GM21619 (cell line): ENCODE data around the gene TRDMT1.

ENCODE experiments used
- ATAC-seq: cut with Tn5 transposase; IDR thresholded peaks from one replicate; pipeline ENCODE4 v1.9.1; 2021; ENCODE audit not compliant: unreplicated experiment

TRDMT1 gene

GRCh38 chr10:17200912-17201793 lies at the start of gene TRDMT1:
TSS of gene TRDMT1 (minus strand) at chr10:17201672. CDS start at chr10:17201634, 38 bp downstream.
- ATAC-seq, result peak; percentile 89

- ATAC-seq, result no peak
Measured at GRCh38 chr10:17250736-17251135, 49.3 kb upstream of the TRDMT1 start.

GRCh38 chr10:17249820-17250219 lies 48.3 kb upstream of the TRDMT1 start:
- ATAC-seq, result no peak

GRCh38 chr10:17248964-17249363 lies 47.5 kb upstream of the TRDMT1 start:
- no peak for ATAC-seq

GRCh38 chr10:17247210-17247609 lies 45.7 kb upstream of the TRDMT1 start:
- ATAC-seq, result no peak

GRCh38 chr10:17244700-17245365 lies 43.4 kb upstream of the TRDMT1 start:
- ATAC-seq, result no peak

- ATAC-seq, result no peak
Measured at GRCh38 chr10:17241611-17242333, 40.3 kb upstream of the TRDMT1 start.

GRCh38 chr10:17240616-17241015 lies 39.1 kb upstream of the TRDMT1 start:
- no peak for ATAC-seq

GRCh38 chr10:17240096-17240495 lies 38.6 kb upstream of the TRDMT1 start:
- no peak for ATAC-seq

GRCh38 chr10:17239345-17240085 lies 38.0 kb upstream of the TRDMT1 start:
- ATAC-seq, result no peak

- ATAC-seq, result no peak
Measured at GRCh38 chr10:17238445-17239291, 37.2 kb upstream of the TRDMT1 start.

- ATAC-seq, result no peak
Measured at GRCh38 chr10:17237915-17238444, 36.5 kb upstream of the TRDMT1 start.

GRCh38 chr10:17237149-17237527 lies 35.7 kb upstream of the TRDMT1 start:
- no peak for ATAC-seq

GRCh38 chr10:17236468-17237148 lies 35.1 kb upstream of the TRDMT1 start:
- ATAC-seq, result no peak

GRCh38 chr10:17235136-17235535 lies 33.7 kb upstream of the TRDMT1 start:
- no peak for ATAC-seq

- no peak for ATAC-seq
Measured at GRCh38 chr10:17234431-17234945, 33.0 kb upstream of the TRDMT1 start.

GRCh38 chr10:17233286-17233991 lies 32.0 kb upstream of the TRDMT1 start:
- no peak for ATAC-seq

- ATAC-seq, result no peak
Measured at GRCh38 chr10:17232276-17232960, 30.9 kb upstream of the TRDMT1 start.
